Activated CD8-positive, alpha-beta T cell treated with anti-CD3 and anti-CD28 coated beads, Interleukin-2, amount 10 ng/mL, durations not matched to agents 7 days and 5 days (primary cell): Measurements from ENCODE around the gene RAC2. TPM values are rescaled to one million over a fixed set of nuclear protein-coding genes. Genes with fewer than 3 reads are reported as not detected.
"Not testable (repeated sequence)": the region's sequence is repeated elsewhere in the genome, so short reads cannot be mapped to it uniquely, and the experiment has no call there.

ENCODE experiments used
- ATAC-seq: fragments of 150-1000 bp; cut with Tn5 transposase; one replicate; pipeline ENCODE4 v1.10.0; 2021; ENCODE audit warnings: moderate library complexity
- CTCF ChIA-PET: fragments of 350-600 bp; sonication (Branson Sonifier 250); formaldehyde crosslinking; loops from one replicate; lab custom pipeline; 2021; ENCODE audit warnings: antibody characterized with exemption; lab: Charles Lee
- POLR2A ChIA-PET: fragments of 350-600 bp; sonication (Branson Sonifier 250); formaldehyde crosslinking; loops from one replicate; lab custom pipeline; 2021; ENCODE audit warnings: antibody characterized with exemption; lab: Charles Lee
- DNase-seq: peaks from one replicate; pipeline ENCODE4 v3.0.0-alpha.2; 2020
- H3K27ac Mint-ChIP-seq: one replicate; pipeline ENCODE4 v1.8.0; 2021; ENCODE audit warnings: mild to moderate bottlenecking, mixed read lengths
- H3K27me3 Mint-ChIP-seq: one replicate; pipeline ENCODE4 v1.8.0; 2021; ENCODE audit warnings: low read depth, mixed read lengths
- H3K36me3 Mint-ChIP-seq: one replicate; pipeline ENCODE4 v1.8.0; 2021; ENCODE audit warnings: low read depth, mixed read lengths
- H3K4me1 Mint-ChIP-seq: one replicate; pipeline ENCODE4 v1.8.0; 2021; ENCODE audit warnings: low read depth, mixed read lengths
- H3K4me3 Mint-ChIP-seq: one replicate; pipeline ENCODE4 v1.8.0; 2021; ENCODE audit warnings: mild to moderate bottlenecking, mixed read lengths
- H3K9me3 Mint-ChIP-seq: one replicate; pipeline ENCODE4 v1.8.0; 2022; ENCODE audit warnings: mixed read lengths; ENCODE audit not compliant: insufficient read depth
- total RNA-seq, 2 experiments: library from RNA; stranded (reverse); gene quantifications; one replicate each; pipeline ENCODE4 v1.2.3, GENCODE V29; 2021

RAC2 gene
- total RNA-seq, 2 experiments from 2014 or later = 1,167 to 1,252 TPM

DNA sequence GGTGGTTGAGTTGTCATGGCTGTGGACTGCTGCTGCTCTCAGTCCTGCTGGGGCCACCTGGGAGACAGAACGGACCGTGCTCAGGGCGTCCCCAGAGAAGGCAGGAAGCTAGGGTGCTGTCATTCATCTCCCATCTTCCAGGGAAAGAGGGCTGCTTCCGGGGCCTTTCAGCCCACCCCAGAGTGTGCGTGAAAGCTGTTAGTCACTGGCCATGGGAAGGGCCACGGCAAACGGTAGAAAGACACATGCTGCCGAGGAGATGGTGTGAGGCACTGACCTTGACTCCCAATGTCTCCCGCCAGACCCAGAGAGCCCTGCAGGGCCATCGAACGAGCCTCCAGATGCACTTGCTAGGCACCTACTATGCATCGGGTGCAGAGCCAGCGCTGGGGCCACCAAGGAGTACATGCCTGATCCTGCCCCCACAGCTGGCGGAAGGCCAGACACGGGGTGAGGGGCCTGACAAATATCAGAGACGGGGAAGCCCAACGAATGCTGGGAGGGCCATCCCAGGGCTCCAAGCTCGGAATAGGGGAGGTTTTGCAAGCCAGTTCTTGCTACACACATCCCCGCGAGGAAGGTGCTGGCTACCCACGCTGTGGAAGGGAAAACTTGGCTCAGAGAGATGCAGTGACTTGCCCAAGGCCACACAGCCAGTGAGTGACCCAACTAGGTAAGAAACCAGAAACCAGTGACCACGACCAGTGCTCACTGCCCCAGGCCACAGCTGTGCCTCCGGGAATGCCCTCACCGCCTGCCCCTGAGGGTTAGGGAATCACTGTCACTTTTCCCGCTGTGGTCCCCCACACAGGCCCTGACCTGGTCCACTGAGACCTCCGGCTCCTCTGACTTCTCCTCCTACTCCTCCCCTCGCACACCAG lies 10.1 kb downstream of the RAC2 start:
- ChIA-PET POLR2A (interaction anchor here (0.6 to 7.4 kb wide), 4 partner anchors 7 to 78 kb away, joined by 3 to 278 read pairs (median 6); partner anchors contain the start of gene RAC2), CTCF (interaction anchor here (0.8 to 2.0 kb wide), 2 partner anchors 9 to 26 kb away, joined by 3 to 9 read pairs; no protein-coding TSS in a partner anchor)
- H3K4me1 Mint-ChIP-seq = peaks cover 97% of the 10 kb centered on the region
- no peaks in the 10 kb centered on the region for H3K9me3 Mint-ChIP-seq
- ATAC-seq (no peak), DNase-seq (peak; percentile 34)
- H3K4me3 Mint-ChIP-seq = peak overlapping the region; percentile 99
- peaks cover 94% of the 10 kb centered on the region for H3K36me3 Mint-ChIP-seq
- H3K27ac Mint-ChIP-seq = peak overlapping the region; percentile 87
- H3K27me3 Mint-ChIP-seq = no peaks in the 10 kb centered on the region

DNA sequence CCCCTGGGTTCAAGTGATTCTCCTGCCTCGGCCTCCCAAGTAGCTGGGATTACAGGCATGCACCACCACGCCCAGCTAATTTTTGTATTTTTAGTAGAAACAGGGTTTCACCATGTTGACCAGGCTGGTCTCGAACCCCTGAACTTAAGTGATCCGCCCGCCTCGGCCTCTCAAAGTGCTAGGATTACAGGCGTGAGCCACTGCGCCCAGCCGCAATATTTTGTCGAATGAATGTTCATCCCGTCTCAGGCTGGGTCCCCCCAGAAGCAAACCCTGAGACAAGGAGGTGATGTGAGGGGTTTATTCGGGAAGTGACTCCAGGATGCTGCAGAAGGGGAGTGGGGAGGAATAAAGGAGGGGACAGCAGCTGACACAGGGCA lies 10.7 kb downstream of the RAC2 start:
- not testable (repeated sequence) for H3K27me3 Mint-ChIP-seq, DNase-seq, ATAC-seq, H3K9me3 Mint-ChIP-seq
- ChIA-PET CTCF (interaction anchor here (0.8 to 2.0 kb wide), 2 partner anchors 9 to 27 kb away, joined by 3 to 9 read pairs; no protein-coding TSS in a partner anchor), POLR2A (interaction anchor here (1.9 to 7.4 kb wide), 2 partner anchors 8 to 14 kb away, joined by 8 to 278 read pairs; partner anchors contain the start of gene RAC2)
- peak overlapping the region; percentile 87 for H3K27ac Mint-ChIP-seq
- peaks cover 97% of the 10 kb centered on the region for H3K4me1 Mint-ChIP-seq
- peak overlapping the region; percentile 99 for H3K4me3 Mint-ChIP-seq
- peaks cover 94% of the 10 kb centered on the region for H3K36me3 Mint-ChIP-seq

DNA sequence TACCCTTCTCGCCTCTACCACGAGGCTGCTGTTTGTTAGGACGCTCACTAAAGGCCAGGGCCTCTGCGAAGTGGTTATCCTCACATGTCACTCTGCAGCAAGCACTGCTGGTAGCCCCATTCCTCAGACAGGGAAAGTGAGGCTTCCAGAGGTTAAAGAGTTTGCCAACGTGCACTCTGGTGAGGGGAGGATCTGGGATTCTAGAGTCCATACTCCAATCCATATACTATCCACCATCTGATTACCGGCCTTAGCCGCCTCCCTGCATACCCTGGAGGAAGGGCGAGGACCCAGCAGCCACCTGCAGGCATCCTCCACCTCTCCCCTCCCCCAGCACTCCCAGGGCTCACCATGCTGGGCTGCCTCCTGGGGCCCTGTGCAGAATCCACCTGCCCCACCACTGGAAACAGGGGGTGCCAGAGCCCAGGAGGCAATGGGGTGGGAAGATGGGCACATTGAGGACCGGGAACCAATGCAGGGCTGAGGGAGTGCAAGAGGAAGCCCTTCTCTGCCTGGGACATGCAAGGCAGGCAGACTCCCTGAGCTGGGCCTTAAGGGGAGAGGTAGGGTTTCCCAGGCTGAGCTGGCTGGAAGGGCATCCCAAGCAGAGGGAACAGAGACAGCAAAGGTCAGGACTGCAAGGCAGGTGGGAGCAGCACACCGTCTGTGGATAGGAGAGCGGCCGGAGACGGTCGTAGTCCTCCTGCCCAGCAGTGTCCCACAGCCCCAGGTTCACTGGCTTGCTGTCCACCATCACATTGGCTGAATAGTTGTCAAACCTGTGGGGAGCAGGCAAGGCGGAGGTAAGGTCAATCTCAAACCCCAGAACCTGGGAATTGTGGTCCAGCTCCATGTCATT lies 11.7 kb downstream of the RAC2 start:
- ChIA-PET CTCF (interaction anchor here (1.2 to 4.3 kb wide), 3 partner anchors 10 to 13 kb away, joined by 4 to 66 read pairs (median 9); partner anchors contain the start of gene RAC2), POLR2A (interaction anchor here (0.7 to 7.4 kb wide), 5 partner anchors 9 to 83 kb away, joined by 3 to 278 read pairs (median 8); partner anchors contain the start of genes IL2RB and RAC2)
- ATAC-seq = no peak
- Mint-ChIP-seq H3K36me3 (peaks cover 90% of the 10 kb centered on the region), H3K9me3 (no peaks in the 10 kb centered on the region), H3K27me3 (no peaks in the 10 kb centered on the region), H3K4me1 (peaks cover 97% of the 10 kb centered on the region), H3K4me3 (peak overlapping the region; percentile 80), H3K27ac (peak overlapping the region; percentile 100)
- DNase-seq = peak; percentile 36

DNA sequence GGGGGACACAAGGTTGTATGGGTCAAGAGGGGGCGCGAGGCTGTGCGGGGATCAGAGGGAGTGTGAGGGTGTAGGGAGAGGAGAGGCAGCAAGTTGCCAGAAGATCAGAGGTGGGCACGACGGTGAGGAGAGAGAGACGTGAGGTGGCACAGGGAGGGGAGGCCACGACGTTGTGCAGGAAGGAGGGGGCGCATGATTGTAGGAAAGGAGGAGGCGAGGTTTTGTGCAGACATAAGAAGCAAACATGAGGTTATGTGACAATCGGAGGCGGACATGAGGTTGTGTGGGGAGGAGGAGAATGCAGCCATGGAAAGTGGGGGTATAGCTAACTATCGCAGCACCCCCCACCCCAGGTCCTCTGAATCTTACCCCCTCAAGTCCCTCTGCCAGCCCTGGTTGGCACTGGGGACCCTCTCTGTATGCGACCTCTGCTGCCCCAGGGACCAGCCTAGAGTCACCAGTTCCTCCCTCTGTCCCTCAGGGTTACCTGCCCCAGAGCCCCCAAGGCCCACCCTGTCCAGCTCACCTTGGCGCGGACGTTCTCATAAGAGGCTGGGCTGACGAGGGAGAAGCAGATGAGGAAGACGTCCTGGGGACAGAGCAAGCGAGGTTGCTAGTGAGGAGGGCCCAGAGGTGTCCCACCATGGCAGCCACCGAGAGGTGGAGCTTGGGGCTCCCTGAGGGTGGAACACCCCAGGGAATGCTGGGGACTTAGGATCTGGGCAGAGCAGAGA lies 12.5 kb downstream of the RAC2 start:
- peak; percentile 67 for DNase-seq
- no peaks in the 10 kb centered on the region for H3K9me3 Mint-ChIP-seq
- H3K27ac Mint-ChIP-seq = peak overlapping the region; percentile 100
- H3K4me3 Mint-ChIP-seq = peak overlapping the region; percentile 80
- peaks cover 90% of the 10 kb centered on the region for H3K4me1 Mint-ChIP-seq
- no peaks in the 10 kb centered on the region for H3K27me3 Mint-ChIP-seq
- ChIA-PET CTCF (interaction anchor here (1.2 to 4.3 kb wide), 6 partner anchors 11 to 227 kb away, joined by 3 to 66 read pairs (median 16); partner anchors contain the start of gene RAC2), POLR2A (interaction anchor here (1.2 to 7.4 kb wide), 3 partner anchors 10 to 82 kb away, joined by 4 to 278 read pairs (median 91); partner anchors contain the start of genes IL2RB and RAC2)
- H3K36me3 Mint-ChIP-seq = peaks cover 83% of the 10 kb centered on the region
- no peak for ATAC-seq

DNA sequence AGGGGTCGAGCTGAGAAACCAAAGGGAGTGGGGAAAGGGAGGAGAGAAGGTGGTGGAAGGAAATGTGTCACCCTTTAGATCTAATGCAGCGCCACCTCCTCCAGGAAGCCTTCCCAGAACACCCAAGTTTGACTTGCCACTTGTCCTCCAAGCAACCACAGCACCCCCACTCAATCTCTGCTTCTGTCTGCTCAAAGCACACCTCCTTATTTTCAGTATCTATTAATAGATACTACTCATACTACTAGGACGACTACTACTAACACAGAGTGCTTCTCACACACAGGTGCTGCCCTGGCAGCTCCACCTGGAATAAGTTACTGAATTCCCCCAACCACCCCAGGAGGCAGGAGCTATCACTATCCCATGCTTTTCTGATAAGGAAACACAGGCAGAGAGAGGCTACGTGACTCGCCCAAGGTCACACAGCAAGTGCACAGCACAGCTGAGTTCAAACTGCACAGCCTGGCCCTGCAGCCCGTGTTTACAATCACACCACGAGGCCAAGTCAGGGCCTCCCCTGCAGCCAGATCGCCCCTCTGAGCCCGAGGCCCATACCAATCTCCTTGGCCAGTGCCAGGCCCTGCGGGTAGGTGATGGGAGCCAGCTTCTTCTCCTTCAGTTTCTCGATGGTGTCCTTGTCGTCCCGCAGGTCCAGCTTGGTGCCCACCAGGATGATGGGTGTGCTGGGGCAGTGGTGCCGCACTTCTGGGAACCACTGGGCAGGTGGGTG lies 13.2 kb downstream of the RAC2 start:
- Mint-ChIP-seq H3K9me3 (no peaks in the 10 kb centered on the region), H3K4me3 (peak overlapping the region; percentile 80), H3K4me1 (peaks cover 90% of the 10 kb centered on the region), H3K36me3 (peaks cover 83% of the 10 kb centered on the region), H3K27me3 (no peaks in the 10 kb centered on the region), H3K27ac (peak overlapping the region; percentile 100)
- ChIA-PET POLR2A (interaction anchor here (0.7 to 7.4 kb wide), 5 partner anchors 11 to 106 kb away, joined by 3 to 278 read pairs (median 4); partner anchors contain the start of genes IL2RB and RAC2), CTCF (interaction anchor here (0.9 to 4.3 kb wide), 9 partner anchors 9 to 228 kb away, joined by 3 to 66 read pairs (median 9); partner anchors contain the start of gene RAC2)
- peak; percentile 29 for ATAC-seq
- peak; percentile 91 for DNase-seq

DNA sequence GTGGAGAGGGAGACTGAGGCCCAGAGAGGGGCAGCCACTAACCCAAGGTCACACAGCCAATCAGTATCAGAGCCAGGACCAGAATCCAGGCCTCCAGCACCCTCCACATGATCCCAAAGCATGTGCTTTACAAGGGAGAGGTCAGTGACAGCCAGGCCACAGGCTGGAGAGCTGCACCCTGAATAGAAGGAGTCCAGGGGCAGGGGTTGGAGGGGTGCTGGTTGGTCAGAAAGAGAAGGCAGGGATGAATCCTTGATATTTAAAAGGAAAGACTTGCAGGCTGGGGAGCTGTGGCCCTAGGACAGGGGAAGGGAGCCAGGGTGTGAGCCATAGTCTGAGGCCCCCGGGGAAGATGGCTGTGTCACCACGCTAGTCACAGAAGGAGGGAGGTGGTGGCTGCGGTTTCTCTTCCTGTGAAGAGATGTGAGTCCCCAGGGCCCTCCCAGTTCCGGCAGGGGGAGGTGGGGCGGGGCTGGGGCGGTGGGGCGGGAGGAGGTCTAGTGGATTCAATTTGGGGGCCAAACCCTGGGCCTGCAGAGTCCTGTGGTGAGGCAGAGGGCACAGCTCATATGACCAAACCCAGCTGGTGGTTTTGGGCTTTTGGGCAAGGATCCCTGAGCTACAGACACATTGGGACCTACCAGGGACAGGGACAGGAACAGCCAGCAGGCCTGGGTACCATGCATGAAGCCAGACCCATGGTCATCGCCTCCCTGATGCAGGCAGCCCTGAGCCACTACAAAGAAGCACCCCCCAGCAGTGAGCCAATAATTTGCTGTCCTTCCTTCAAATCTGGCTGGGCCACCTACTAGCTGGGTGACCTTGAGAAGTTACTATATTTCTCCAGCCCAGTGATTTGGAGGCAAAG lies 14.0 kb downstream of the RAC2 start:
- Mint-ChIP-seq H3K4me3 (peak overlapping the region; percentile 80), H3K27ac (peak overlapping the region; percentile 100), H3K4me1 (peaks cover 90% of the 10 kb centered on the region), H3K9me3 (no peaks in the 10 kb centered on the region), H3K36me3 (peaks cover 83% of the 10 kb centered on the region), H3K27me3 (no peaks in the 10 kb centered on the region)
- peak; percentile 76 for ATAC-seq
- ChIA-PET CTCF (interaction anchor here (0.8 to 4.3 kb wide), 17 partner anchors 8 to 243 kb away, joined by 3 to 66 read pairs (median 4); partner anchors contain the start of gene RAC2), POLR2A (interaction anchor here (0.7 to 7.4 kb wide), 13 partner anchors 11 to 255 kb away, joined by 3 to 278 read pairs (median 4); partner anchors contain the start of genes C1QTNF6, IL2RB and RAC2)
- DNase-seq = peak; percentile 97

DNA sequence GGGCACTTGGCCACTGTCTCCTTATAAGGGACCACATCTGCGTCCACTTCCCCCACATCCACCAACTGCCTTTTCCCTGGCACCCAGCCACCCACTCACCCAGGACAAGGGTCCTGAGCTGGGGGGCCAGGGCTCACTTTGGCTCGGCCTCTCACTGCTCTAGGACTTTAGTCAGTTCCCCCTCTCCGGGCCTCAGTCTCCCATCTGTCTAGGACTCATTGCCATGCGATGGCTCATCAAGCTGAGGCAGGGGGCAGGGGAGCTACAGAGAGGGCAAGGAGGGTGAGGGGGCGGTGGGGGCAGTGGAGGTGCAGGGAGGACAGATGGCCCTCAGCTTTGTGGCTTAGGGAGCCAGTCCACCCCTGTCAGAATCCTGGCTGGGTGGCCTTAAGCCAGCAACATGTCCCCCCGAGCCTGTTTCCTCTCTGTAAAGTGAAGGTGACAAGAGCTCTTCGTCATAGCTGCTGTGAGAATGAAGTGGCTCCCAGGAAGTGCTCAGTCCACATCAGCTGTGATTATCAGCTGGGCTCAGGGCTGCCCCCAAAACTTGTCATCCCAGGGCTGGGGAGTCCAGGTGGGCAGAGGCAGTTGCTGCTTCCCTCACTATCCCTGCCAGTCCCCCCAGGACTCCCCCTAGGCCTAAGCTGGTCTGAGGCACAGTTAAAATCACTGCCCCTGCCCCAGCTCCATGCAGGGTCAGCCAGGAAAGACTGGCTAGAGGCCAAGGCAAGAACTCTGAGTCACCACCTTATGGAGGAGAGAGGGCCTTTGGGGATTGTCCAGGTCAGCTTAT lies 14.9 kb downstream of the RAC2 start:
- ChIA-PET CTCF (interaction anchor here (0.8 to 4.3 kb wide), 15 partner anchors 9 to 244 kb away, joined by 3 to 66 read pairs (median 4); partner anchors contain the start of gene RAC2), POLR2A (interaction anchor here (0.7 to 7.4 kb wide), 14 partner anchors 10 to 256 kb away, joined by 3 to 278 read pairs (median 4); partner anchors contain the start of genes C1QTNF6, IL2RB and RAC2)
- DNase-seq = peak; percentile 74
- H3K27ac Mint-ChIP-seq = peak overlapping the region; percentile 100
- peaks cover 2% of the 10 kb centered on the region for H3K9me3 Mint-ChIP-seq
- peaks cover 90% of the 10 kb centered on the region for H3K4me1 Mint-ChIP-seq
- peak; percentile 7 for ATAC-seq
- peak overlapping the region; percentile 80 for H3K4me3 Mint-ChIP-seq
- peaks cover 83% of the 10 kb centered on the region for H3K36me3 Mint-ChIP-seq
- no peaks in the 10 kb centered on the region for H3K27me3 Mint-ChIP-seq

DNA sequence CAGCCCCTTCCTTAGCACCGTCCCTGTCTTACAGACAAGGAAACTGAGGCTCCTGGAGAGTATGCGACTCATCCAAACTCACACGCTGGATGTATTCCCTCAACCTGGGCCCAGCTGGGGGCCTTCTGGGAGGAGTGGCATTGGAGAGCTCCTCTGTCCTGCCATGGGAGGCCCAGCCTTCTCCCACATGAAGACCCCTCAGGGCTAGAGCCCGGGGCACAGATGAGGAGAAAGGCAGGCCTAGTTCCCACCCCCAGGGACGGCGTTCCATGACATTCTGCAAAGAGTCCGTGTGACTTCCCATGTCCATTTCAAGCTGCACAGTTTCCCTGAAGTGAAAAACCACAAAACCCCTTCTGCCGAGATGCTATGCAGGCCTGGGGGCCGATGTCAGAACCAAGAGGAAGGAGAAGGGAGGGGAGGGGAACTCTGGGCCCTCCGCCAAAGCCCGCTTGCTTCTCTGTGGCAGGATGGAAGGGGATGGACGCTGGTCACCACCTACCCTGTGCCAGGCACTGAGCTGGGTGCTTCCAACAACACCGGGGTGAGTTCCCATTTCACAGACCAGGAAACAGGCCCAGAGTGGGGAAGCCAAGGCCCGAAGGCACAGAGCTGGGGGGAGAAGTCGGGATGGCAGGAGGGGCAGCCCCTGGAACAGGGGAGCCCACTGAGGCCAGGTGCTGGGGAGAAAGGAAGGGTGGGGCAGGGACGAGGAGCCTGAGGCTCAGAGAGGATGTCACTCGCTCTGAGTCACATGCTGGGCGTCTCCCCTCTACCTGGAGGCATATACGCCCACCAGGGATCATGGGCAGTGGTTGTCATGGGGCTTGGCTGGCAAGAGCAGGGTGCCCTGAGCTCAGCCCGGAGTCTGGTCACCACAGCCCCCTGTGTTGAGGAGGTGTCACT lies 15.7 kb downstream of the RAC2 start:
- ChIA-PET POLR2A (interaction anchor here (0.8 to 7.4 kb wide), 9 partner anchors 9 to 256 kb away, joined by 3 to 278 read pairs (median 6); partner anchors contain the start of genes IL2RB and RAC2), CTCF (interaction anchor here (0.9 to 4.3 kb wide), 13 partner anchors 9 to 149 kb away, joined by 3 to 66 read pairs (median 6); partner anchors contain the start of gene RAC2)
- ATAC-seq (peak; percentile 20), DNase-seq (peak; percentile 74)
- Mint-ChIP-seq H3K4me3 (peak overlapping the region; percentile 80), H3K36me3 (peaks cover 83% of the 10 kb centered on the region), H3K4me1 (peaks cover 90% of the 10 kb centered on the region), H3K9me3 (peaks cover 3% of the 10 kb centered on the region), H3K27ac (peak overlapping the region; percentile 100), H3K27me3 (no peaks in the 10 kb centered on the region)
